GM10266 (cell line): Measurements from ENCODE around the gene RAP1GAP.

ENCODE experiments used
- DNase-seq: peaks from one replicate; pipeline ENCODE4 v3.0.0; 2012; ENCODE audit errors: extremely low spot score
- TF ChIP-seq, protein P1 (sequence below): IDR thresholded peaks from 2 replicates; pipeline ENCODE4 v1.5.1; 2012; ENCODE audit warnings: mild to moderate bottlenecking, low read depth; ENCODE audit not compliant: control insufficient read depth, insufficient read depth; ENCODE audit errors: missing control alignments

RAP1GAP gene

GRCh38 chr1:21603177-21604138 lies 65.7 kb downstream of the RAP1GAP start:
- TF ChIP-seq, protein P1, sequence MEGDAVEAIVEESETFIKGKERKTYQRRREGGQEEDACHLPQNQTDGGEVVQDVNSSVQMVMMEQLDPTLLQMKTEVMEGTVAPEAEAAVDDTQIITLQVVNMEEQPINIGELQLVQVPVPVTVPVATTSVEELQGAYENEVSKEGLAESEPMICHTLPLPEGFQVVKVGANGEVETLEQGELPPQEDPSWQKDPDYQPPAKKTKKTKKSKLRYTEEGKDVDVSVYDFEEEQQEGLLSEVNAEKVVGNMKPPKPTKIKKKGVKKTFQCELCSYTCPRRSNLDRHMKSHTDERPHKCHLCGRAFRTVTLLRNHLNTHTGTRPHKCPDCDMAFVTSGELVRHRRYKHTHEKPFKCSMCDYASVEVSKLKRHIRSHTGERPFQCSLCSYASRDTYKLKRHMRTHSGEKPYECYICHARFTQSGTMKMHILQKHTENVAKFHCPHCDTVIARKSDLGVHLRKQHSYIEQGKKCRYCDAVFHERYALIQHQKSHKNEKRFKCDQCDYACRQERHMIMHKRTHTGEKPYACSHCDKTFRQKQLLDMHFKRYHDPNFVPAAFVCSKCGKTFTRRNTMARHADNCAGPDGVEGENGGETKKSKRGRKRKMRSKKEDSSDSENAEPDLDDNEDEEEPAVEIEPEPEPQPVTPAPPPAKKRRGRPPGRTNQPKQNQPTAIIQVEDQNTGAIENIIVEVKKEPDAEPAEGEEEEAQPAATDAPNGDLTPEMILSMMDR: no peak
- DNase-seq: no peak

- DNase-seq: no peak
- TF ChIP-seq, protein P1: no peak
Observed at GRCh38 chr1:21601278-21602048, 67.7 kb downstream of the RAP1GAP start.

- TF ChIP-seq, protein P1: no peak
- DNase-seq: no peak
Observed at GRCh38 chr1:21599402-21599801, 69.8 kb downstream of the RAP1GAP start.

- DNase-seq: no peak
- TF ChIP-seq, protein P1: no peak
Observed at GRCh38 chr1:21598904-21599303, 70.3 kb downstream of the RAP1GAP start.

- no peak for DNase-seq
- TF ChIP-seq, protein P1: no peak
Observed at GRCh38 chr1:21598417-21598816, 70.7 kb downstream of the RAP1GAP start.

- no peak for DNase-seq
- TF ChIP-seq, protein P1: no peak
Observed at GRCh38 chr1:21597753-21598152, 71.4 kb downstream of the RAP1GAP start.
